Measurements from ENCODE around the gene SCGB1C1. TPM values are rescaled to one million over a fixed set of nuclear protein-coding genes. Genes with fewer than 3 reads are reported as not detected.
"Not testable (repeated sequence)": the region's sequence is repeated elsewhere in the genome, so short reads cannot be mapped to it uniquely, and the experiment has no call there.

SCGB1C1 gene
- polyA plus RNA-seq, 4 donors, result 0.44 to 0.83 (median 0.48) TPM; not detected in 1

DNA sequence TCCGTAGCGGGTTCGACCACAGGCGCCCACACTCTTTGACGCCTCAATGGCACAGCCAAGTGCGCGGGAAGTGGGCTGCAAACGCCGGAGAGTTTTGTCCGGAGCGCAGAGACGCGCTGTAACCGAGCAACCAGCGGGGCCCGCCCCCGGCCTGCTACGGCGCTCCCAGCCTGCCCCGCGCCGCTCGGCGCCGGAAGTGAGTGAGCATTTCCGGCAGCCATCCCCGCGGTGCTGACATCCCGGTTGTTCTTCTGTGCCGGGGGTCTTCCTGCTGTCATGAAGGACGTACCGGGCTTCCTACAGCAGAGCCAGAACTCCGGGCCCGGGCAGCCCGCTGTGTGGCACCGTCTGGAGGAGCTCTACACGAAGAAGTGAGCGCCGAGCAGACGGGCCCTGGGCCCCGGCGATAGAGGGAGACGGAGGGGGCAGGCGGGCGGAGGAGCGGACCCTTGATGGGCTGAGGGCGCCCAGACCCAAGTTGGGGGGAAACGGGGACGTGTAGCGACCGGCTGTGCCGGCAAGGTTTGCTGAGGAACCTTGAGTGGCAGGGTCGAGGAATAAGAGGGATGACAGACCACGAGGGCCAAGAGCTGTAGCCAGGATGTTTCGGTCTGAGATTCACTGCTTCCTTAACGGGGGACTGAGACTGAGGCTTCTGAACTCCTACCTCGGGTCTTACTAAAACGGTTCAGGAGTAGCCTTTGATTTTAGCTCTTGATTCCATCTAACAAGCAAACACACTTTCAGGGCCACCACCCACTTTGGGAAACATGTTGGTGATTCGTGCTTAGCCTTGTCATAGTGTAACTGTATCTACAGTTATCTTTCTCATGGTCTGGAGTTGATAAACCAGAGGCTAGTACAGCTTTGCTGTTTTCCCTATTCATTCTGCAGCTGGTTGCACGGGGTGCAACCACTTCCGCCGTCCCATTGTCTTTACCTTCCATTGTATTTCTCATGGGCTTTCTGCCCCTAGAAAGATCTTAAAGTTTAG is 44.2 kb downstream of the SCGB1C1 start, which contains the start of gene PSMD13:
PSMD13 (plus strand) TSS at position 203 of the 994 bp plus-strand sequence; CDS start at position 277, 74 bp downstream.
- DNase-seq (ENCODE audit: low read depth in 4 of 4, low spot score in 2 of 4), result peak in 3 of 4 donors; percentile 67 to 79 (median 68)

- not testable (repeated sequence) for DNase-seq (ENCODE audit: low read depth in 4 of 4, low spot score in 2 of 4)
Measured at GRCh38 chr11:238346-238745, 45.5 kb downstream of the SCGB1C1 start.

DNA sequence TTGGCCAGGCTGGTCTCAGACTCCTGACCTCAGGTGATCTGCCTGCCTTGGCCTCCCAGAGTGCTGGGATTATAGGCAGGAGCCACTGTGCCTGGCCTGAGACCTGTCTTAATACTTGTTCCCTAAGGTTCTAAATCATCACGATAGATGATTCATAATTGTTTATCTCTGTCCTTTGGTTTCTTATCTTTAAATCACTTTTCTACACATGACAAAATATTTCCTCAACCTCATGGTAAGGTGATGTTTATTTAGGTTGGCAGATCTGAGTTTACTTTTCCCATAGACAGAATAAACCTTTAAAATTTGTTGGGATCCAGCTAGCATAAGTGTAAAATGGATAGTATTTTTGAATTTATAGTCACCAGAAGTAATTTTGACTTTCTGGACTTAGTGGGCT is 47.4 kb downstream of the SCGB1C1 start:
- no peak for DNase-seq (ENCODE audit: low read depth in 4 of 4, low spot score in 2 of 4)

GRCh38 chr11:241634-242033 is 48.8 kb downstream of the SCGB1C1 start:
- no peak for DNase-seq (ENCODE audit: low read depth in 4 of 4, low spot score in 2 of 4)

Other genes starting within 250 kb of the SCGB1C1 start
- gene BET1L, start 14.3 kb downstream of the SCGB1C1 start, polyA plus RNA-seq (ENCODE audit: insufficient read length in 4 of 4), result 10 to 100 TPM; 43.8 to 46.2 (median 45.7) TPM
- 10 to 100 TPM; 75.7 to 94.6 (median 91.7) TPM for gene RIC8A, start 14.6 kb downstream of the SCGB1C1 start, polyA plus RNA-seq (ENCODE audit: insufficient read length in 4 of 4)
- gene SIRT3, start 43.3 kb downstream of the SCGB1C1 start, polyA plus RNA-seq (ENCODE audit: insufficient read length in 4 of 4), result 10 to 100 TPM; 26.4 to 42.9 (median 32.8) TPM
- 100 to 1,000 TPM; 132 to 167 (median 139) TPM for gene PSMD13, start 43.9 kb downstream of the SCGB1C1 start, polyA plus RNA-seq (ENCODE audit: insufficient read length in 4 of 4)
- gene NLRP6, start 85.3 kb downstream of the SCGB1C1 start, polyA plus RNA-seq (ENCODE audit: insufficient read length in 4 of 4), result under 1 TPM; 0.10 to 0.71 (median 0.47) TPM
- 10 to 100 TPM; 11.1 to 25.5 (median 23.5) TPM for gene PGGHG, start 96.0 kb downstream of the SCGB1C1 start, polyA plus RNA-seq (ENCODE audit: insufficient read length in 4 of 4)
- under 1 TPM in 2 of 4 donors, not detected in 2; 0.21 to 0.65 TPM for gene IFITM5, start 106.4 kb downstream of the SCGB1C1 start, polyA plus RNA-seq (ENCODE audit: insufficient read length in 4 of 4)
- 100 to 1,000 TPM; 162 to 301 (median 211) TPM for gene IFITM2, start 114.7 kb downstream of the SCGB1C1 start, polyA plus RNA-seq (ENCODE audit: insufficient read length in 4 of 4)
- 10 to 100 TPM; 32.6 to 43.2 (median 37.8) TPM for gene IFITM1, start 121.0 kb downstream of the SCGB1C1 start, polyA plus RNA-seq (ENCODE audit: insufficient read length in 4 of 4)
- 100 to 1,000 TPM; 301 to 603 (median 391) TPM for gene IFITM3, start 127.8 kb downstream of the SCGB1C1 start, polyA plus RNA-seq (ENCODE audit: insufficient read length in 4 of 4)
- 10 to 100 TPM; 42.6 to 87.5 (median 82.0) TPM for gene B4GALNT4, start 176.4 kb downstream of the SCGB1C1 start, polyA plus RNA-seq (ENCODE audit: insufficient read length in 4 of 4)
- gene PKP3, start 201.1 kb downstream of the SCGB1C1 start, polyA plus RNA-seq (ENCODE audit: insufficient read length in 4 of 4), result 1 to 10 TPM; 4.0 to 8.4 (median 7.2) TPM
- 10 to 100 TPM; 31.7 to 54.7 (median 48.5) TPM for gene SIGIRR, start 221.9 kb downstream of the SCGB1C1 start, polyA plus RNA-seq (ENCODE audit: insufficient read length in 4 of 4)
- 10 to 100 TPM in 2 of 4 donors, 1 to 10 TPM in 2; 6.1 to 16.5 (median 12.2) TPM for gene ANO9, start 248.9 kb downstream of the SCGB1C1 start, polyA plus RNA-seq (ENCODE audit: insufficient read length in 4 of 4)

All from left renal cortex interstitium (tissue), 4 donors.